GM19395 (cell line): Measurements from ENCODE around the gene TLK2.

Source experiments
- ATAC-seq: cut with Tn5 transposase; IDR thresholded peaks from one replicate; pipeline ENCODE4 v1.9.1; 2021; ENCODE audit warnings: mild to moderate bottlenecking, moderate library complexity; ENCODE audit not compliant: unreplicated experiment

TLK2 gene

GRCh38 chr17:62627219-62627903, 148.7 kb downstream of the TLK2 start, which contains the start of gene MRC2:
Gene MRC2, plus strand, starts transcription at chr17:62627670. Its CDS starts 133 bp downstream, at chr17:62627803.
- no peak for ATAC-seq

- ATAC-seq = no peak
These were observed 149.4 kb downstream of the TLK2 start for GRCh38 chr17:62627904-62628633.

GRCh38 chr17:62628831-62629555, 150.4 kb downstream of the TLK2 start:
- ATAC-seq = no peak

- ATAC-seq = no peak
These were observed 151.1 kb downstream of the TLK2 start for GRCh38 chr17:62629556-62630364.

GRCh38 chr17:62630365-62631085, 151.9 kb downstream of the TLK2 start:
- no peak for ATAC-seq

- ATAC-seq = no peak
These were observed 152.7 kb downstream of the TLK2 start for GRCh38 chr17:62631086-62631935.

- ATAC-seq = no peak
These were observed 153.6 kb downstream of the TLK2 start for GRCh38 chr17:62631936-62632924.

GRCh38 chr17:62637809-62638208, 159.2 kb downstream of the TLK2 start:
- ATAC-seq = no peak

- ATAC-seq = no peak
These were observed 162.5 kb downstream of the TLK2 start for GRCh38 chr17:62641153-62641552.

GRCh38 chr17:62641951-62642350, 163.3 kb downstream of the TLK2 start:
- ATAC-seq = no peak

- no peak for ATAC-seq
These were observed 164.9 kb downstream of the TLK2 start for GRCh38 chr17:62643496-62643895.

GRCh38 chr17:62644487-62645173, 166.0 kb downstream of the TLK2 start:
- ATAC-seq = no peak

- no peak for ATAC-seq
These were observed 169.8 kb downstream of the TLK2 start for GRCh38 chr17:62648251-62648955.

- ATAC-seq = no peak
These were observed 170.3 kb downstream of the TLK2 start for GRCh38 chr17:62648956-62649294.

GRCh38 chr17:62649570-62649969, 170.9 kb downstream of the TLK2 start:
- ATAC-seq = no peak

GRCh38 chr17:62650587-62650986, 172.0 kb downstream of the TLK2 start:
- ATAC-seq = no peak
